Naive B cell (primary cell): Measurements from ENCODE around the gene KIT. TPM values are rescaled to one million over a fixed set of nuclear protein-coding genes. Genes with fewer than 3 reads are reported as not detected.
A peak's percentile ranks its signal among the peaks of the same experiment; 100 is the strongest.

Experiments used
- ATAC-seq, 2 donors: fragments of 150-1000 bp; cut with Tn5 transposase; 2 replicates each; pipeline ENCODE4 v1.10.0; 2021; ENCODE audit warnings: low read depth in 2 of 2, mild to moderate bottlenecking in 2 of 2, moderate library complexity in 2 of 2
- DNase-seq: peaks from one replicate; pipeline ENCODE4 v3.0.0; 2022
- H3K27ac Mint-ChIP-seq, 6 donors: one replicate each; pipeline ENCODE4 v1.8.0; 2020 to 2022; ENCODE audit warnings: mild to moderate bottlenecking in 6 of 6, mixed read lengths in 6 of 6, moderate library complexity in 5 of 6, inconsistent platforms in 2 of 6
- H3K27me3 Mint-ChIP-seq, 3 donors: one replicate each; pipeline ENCODE4 v1.8.0; 2021 to 2022; ENCODE audit warnings: mixed read lengths in 3 of 3, mild to moderate bottlenecking in 1 of 3
- H3K36me3 Mint-ChIP-seq, 2 donors: one replicate each; pipeline ENCODE4 v1.8.0; 2020 to 2022; ENCODE audit warnings: mixed read lengths in 2 of 2, inconsistent platforms in 1 of 2, mild to moderate bottlenecking in 1 of 2
- H3K4me1 Mint-ChIP-seq, 3 donors: one replicate each; pipeline ENCODE4 v1.8.0; 2020 to 2022; ENCODE audit warnings: mixed read lengths in 3 of 3, inconsistent platforms in 1 of 3, mild to moderate bottlenecking in 1 of 3, moderate library complexity in 1 of 3
- H3K4me3 Mint-ChIP-seq, 8 donors: one replicate each; pipeline ENCODE4 v1.8.0; 2020 to 2022; ENCODE audit warnings: mild to moderate bottlenecking in 8 of 8, mixed read lengths in 8 of 8, moderate library complexity in 8 of 8, inconsistent platforms in 2 of 8
- H3K9me3 Mint-ChIP-seq, 7 donors: one replicate each; pipeline ENCODE4 v1.8.0; 2020 to 2022; ENCODE audit warnings: mixed read lengths in 7 of 7, mild to moderate bottlenecking in 5 of 7, inconsistent platforms in 2 of 7, moderate library complexity in 1 of 7
- polyA plus RNA-seq, 6 donors: library from polyadenylated mRNA; unstranded; fragments of 300-500 nt; fragmentation: Illumina TruSeq; gene quantifications; one replicate each; pipeline ENCODE4 v1.2.3, GENCODE V29; 2021; ENCODE audit warnings: low read depth in 6 of 6

The KIT gene
- polyA plus RNA-seq, 6 donors from 2014 or later: 0.27 TPM; not detected in 5

DNA sequence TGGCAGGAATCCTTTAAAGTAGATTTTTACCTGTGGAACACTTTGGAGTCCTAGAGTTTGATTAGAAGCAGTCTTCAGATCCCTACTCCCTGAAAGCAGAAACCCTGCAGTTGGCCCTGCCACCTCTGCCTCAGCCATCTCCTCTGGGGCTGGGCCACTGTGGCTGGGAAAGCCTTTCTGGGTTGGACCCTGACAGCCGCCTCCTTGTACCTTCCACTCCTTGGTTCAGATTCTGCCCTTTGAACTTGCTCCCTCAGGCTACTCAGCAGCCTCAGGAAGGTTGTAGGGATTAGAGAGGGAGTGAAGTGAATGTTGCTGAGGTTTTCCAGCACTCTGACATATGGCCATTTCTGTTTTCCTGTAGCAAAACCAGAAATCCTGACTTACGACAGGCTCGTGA is 65.5 kb downstream of the KIT start:
- DNase-seq: no peak
- Mint-ChIP-seq H3K9me3 (no peaks in the 10 kb centered on the region), H3K27me3 (peaks cover 0 to 6% (median 0%) of the 10 kb centered on the region in 3 donors), H3K4me3 (no peak overlapping the region), H3K4me1 (peaks cover 9 to 19% (median 11%) of the 10 kb centered on the region in 3 donors), H3K36me3 (peaks cover 0 to 4% of the 10 kb centered on the region in 2 donors), H3K27ac (no peak overlapping the region)
- no peak for ATAC-seq

GRCh38 chr4:54723820-54724219 is 66.1 kb downstream of the KIT start:
- H3K27ac Mint-ChIP-seq: no peak overlapping the region
- peaks cover 0 to 6% (median 0%) of the 10 kb centered on the region in 3 donors for H3K27me3 Mint-ChIP-seq
- ATAC-seq (no peak), DNase-seq (no peak)
- no peak overlapping the region for H3K4me3 Mint-ChIP-seq
- no peaks in the 10 kb centered on the region for H3K9me3 Mint-ChIP-seq
- H3K4me1 Mint-ChIP-seq: peaks cover 12 to 25% (median 17%) of the 10 kb centered on the region in 3 donors
- peaks cover 0 to 4% of the 10 kb centered on the region in 2 donors for H3K36me3 Mint-ChIP-seq

GRCh38 chr4:54726907-54727306 is 69.2 kb downstream of the KIT start:
- Mint-ChIP-seq H3K27ac (peak overlapping the region in 3 of 6 donors; percentile 73 to 82 (median 76)), H3K27me3 (peaks cover 0 to 6% (median 0%) of the 10 kb centered on the region in 3 donors), H3K4me1 (peaks cover 13 to 29% (median 22%) of the 10 kb centered on the region in 3 donors), H3K4me3 (peak overlapping the region in 2 of 8 donors; percentile 32 to 40), H3K9me3 (no peaks in the 10 kb centered on the region), H3K36me3 (peaks cover 0 to 4% of the 10 kb centered on the region in 2 donors)
- DNase-seq (no peak), ATAC-seq (no peak)

DNA sequence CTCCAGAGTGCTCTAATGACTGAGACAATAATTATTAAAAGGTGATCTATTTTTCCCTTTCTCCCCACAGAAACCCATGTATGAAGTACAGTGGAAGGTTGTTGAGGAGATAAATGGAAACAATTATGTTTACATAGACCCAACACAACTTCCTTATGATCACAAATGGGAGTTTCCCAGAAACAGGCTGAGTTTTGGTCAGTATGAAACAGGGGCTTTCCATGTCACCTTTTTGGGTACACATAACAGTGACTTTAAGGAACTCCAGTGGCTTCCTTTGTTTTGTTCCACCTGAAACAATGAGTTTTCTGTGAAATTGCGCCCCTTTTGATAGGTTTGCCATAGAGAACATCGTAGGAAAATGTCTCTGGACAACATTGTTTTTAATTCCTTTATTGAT is 69.6 kb downstream of the KIT start:
- H3K4me3 Mint-ChIP-seq: peak overlapping the region in 2 of 8 donors; percentile 32 to 40
- H3K4me1 Mint-ChIP-seq: peaks cover 13 to 29% (median 22%) of the 10 kb centered on the region in 3 donors
- peaks cover 0 to 4% of the 10 kb centered on the region in 2 donors for H3K36me3 Mint-ChIP-seq
- H3K27me3 Mint-ChIP-seq: peaks cover 0 to 6% (median 0%) of the 10 kb centered on the region in 3 donors
- no peaks in the 10 kb centered on the region for H3K9me3 Mint-ChIP-seq
- peak overlapping the region in 3 of 6 donors; percentile 73 to 82 (median 76) for H3K27ac Mint-ChIP-seq
- DNase-seq (no peak), ATAC-seq (peak; percentile 75 to 90)

DNA sequence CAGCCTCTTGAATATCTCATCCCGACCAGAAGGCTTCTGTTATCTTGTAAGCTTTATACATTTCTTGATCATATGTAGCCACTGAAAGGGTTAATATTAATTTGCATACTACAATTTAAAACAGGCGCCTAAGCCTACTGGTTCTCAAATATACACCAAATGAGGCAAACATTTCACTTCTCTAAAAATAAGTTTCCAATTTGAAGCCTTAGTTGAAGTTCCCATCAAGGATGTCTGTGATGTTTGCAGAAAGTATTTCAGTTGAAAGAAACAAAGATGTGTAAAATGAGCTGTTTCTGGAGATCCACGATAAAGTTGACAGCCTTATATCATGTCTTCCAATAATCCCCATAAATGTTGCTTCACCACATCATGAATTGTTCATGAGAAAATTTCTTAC is 70.6 kb downstream of the KIT start:
- peaks cover 13 to 29% (median 22%) of the 10 kb centered on the region in 3 donors for H3K4me1 Mint-ChIP-seq
- H3K27me3 Mint-ChIP-seq: peaks cover 0 to 6% (median 0%) of the 10 kb centered on the region in 3 donors
- H3K4me3 Mint-ChIP-seq: peak overlapping the region in 1 of 8 donors; percentile 50
- no peaks in the 10 kb centered on the region for H3K9me3 Mint-ChIP-seq
- ATAC-seq (peak in 1 of 2 donors; percentile 30), DNase-seq (no peak)
- H3K27ac Mint-ChIP-seq: peak overlapping the region in 3 of 6 donors; percentile 37 to 53 (median 38)
- peaks cover 0 to 4% of the 10 kb centered on the region in 2 donors for H3K36me3 Mint-ChIP-seq

DNA sequence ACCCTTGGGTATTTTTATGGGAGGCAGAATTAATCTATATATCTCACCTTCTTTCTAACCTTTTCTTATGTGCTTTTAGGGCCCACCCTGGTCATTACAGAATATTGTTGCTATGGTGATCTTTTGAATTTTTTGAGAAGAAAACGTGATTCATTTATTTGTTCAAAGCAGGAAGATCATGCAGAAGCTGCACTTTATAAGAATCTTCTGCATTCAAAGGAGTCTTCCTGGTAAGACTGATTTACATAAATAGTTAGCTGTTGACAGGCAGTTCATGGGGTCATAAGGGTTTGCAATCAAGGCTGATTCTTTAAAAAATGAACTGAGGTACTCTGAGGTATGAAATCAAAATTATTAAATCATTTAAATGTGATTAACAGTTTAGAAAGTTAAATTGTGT is 71.5 kb downstream of the KIT start:
- Mint-ChIP-seq H3K36me3 (peaks cover 0 to 4% of the 10 kb centered on the region in 2 donors), H3K27ac (peak overlapping the region in 1 of 6 donors; percentile 39), H3K4me1 (peaks cover 13 to 29% (median 22%) of the 10 kb centered on the region in 3 donors), H3K27me3 (peaks cover 0 to 3% (median 0%) of the 10 kb centered on the region in 3 donors), H3K4me3 (no peak overlapping the region), H3K9me3 (no peaks in the 10 kb centered on the region)
- ATAC-seq (no peak), DNase-seq (no peak)

GRCh38 chr4:54730581-54730980 is 72.8 kb downstream of the KIT start:
- H3K4me1 Mint-ChIP-seq: peaks cover 13 to 29% (median 22%) of the 10 kb centered on the region in 3 donors
- H3K27ac Mint-ChIP-seq: no peak overlapping the region
- peaks cover 0 to 4% of the 10 kb centered on the region in 2 donors for H3K36me3 Mint-ChIP-seq
- no peaks in the 10 kb centered on the region for H3K27me3 Mint-ChIP-seq
- no peak overlapping the region for H3K4me3 Mint-ChIP-seq
- ATAC-seq (no peak), DNase-seq (no peak)
- no peaks in the 10 kb centered on the region for H3K9me3 Mint-ChIP-seq

GRCh38 chr4:54731552-54731951 is 73.8 kb downstream of the KIT start:
- ATAC-seq: no peak
- Mint-ChIP-seq H3K36me3 (peaks cover 0 to under 1% of the 10 kb centered on the region in 2 donors), H3K4me1 (peaks cover 10 to 27% (median 22%) of the 10 kb centered on the region in 3 donors), H3K27ac (no peak overlapping the region), H3K4me3 (no peak overlapping the region), H3K9me3 (no peaks in the 10 kb centered on the region), H3K27me3 (no peaks in the 10 kb centered on the region)
- no peak for DNase-seq

DNA sequence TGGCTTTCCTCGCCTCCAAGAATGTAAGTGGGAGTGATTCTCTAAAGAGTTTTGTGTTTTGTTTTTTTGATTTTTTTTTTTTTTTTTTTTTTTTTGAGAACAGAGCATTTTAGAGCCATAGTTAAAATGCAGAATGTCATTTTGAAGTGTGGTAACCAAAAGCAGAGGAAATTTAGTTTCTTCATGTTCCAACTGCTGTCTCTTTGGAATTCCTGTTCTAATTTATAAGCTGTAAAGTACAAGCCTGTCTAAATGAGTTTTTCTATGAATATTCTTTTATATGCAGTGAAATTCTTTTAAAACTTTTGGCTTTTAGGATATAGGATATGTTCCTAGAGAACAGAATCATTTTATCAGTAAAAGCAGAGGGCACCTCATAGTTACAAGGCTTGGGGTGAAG is 74.2 kb downstream of the KIT start:
- H3K4me1 Mint-ChIP-seq: peaks cover 8 to 24% (median 22%) of the 10 kb centered on the region in 3 donors

DNA sequence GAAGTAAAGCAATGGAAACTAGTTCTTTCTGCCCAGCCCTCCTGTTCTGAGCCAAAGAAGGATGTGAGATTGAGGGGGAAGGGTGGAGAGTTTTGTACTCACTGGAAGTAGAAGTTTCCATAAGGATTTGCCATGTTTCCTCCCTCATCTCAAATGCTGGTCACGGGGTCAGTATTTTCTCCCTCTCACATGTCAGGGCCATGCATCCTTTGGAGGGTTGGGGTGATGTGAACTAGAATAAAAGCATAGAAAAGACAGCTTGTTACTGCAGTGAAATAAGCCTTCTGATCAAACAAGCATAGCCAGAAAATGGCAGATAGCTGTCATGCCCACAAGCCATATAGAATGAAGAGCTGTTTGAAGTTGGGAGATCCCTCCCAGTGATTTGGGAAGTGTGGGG is 79.7 kb downstream of the KIT start:
- Mint-ChIP-seq H3K4me3 (no peak overlapping the region), H3K9me3 (peaks cover 0 to 4% (median 0%) of the 10 kb centered on the region in 7 donors), H3K36me3 (no peaks in the 10 kb centered on the region), H3K4me1 (peaks cover 1 to 9% (median 2%) of the 10 kb centered on the region in 3 donors), H3K27me3 (peaks cover 0 to 8% (median 0%) of the 10 kb centered on the region in 3 donors), H3K27ac (no peak overlapping the region)
- no peak for DNase-seq
- ATAC-seq: no peak

More for the DNA sequence above, 74.2 kb downstream of the KIT start:
- Mint-ChIP-seq H3K36me3 (no peaks in the 10 kb centered on the region), H3K9me3 (no peaks in the 10 kb centered on the region), H3K27ac (no peak overlapping the region), H3K27me3 (no peaks in the 10 kb centered on the region), H3K4me3 (no peak overlapping the region)
- ATAC-seq: no peak
- DNase-seq: no peak

- H3K4me1 Mint-ChIP-seq: peaks cover 6 to 14% (median 6%) of the 10 kb centered on the region in 3 donors
- ATAC-seq (no peak), DNase-seq (no peak)
- peaks cover 0 to 8% (median 5%) of the 10 kb centered on the region in 3 donors for H3K27me3 Mint-ChIP-seq
- H3K36me3 Mint-ChIP-seq: peaks cover 0 to 7% of the 10 kb centered on the region in 2 donors
- H3K27ac Mint-ChIP-seq: no peak overlapping the region
- peaks cover 0 to 12% (median 6%) of the 10 kb centered on the region in 7 donors for H3K9me3 Mint-ChIP-seq
- H3K4me3 Mint-ChIP-seq: no peak overlapping the region
Observed at GRCh38 chr4:54741202-54741601, 83.4 kb downstream of the KIT start.

- H3K27me3 Mint-ChIP-seq: peaks cover 0 to 21% (median 18%) of the 10 kb centered on the region in 3 donors
- H3K9me3 Mint-ChIP-seq: peaks cover 0 to 14% (median 7%) of the 10 kb centered on the region in 7 donors
- no peak overlapping the region for H3K4me3 Mint-ChIP-seq
- ATAC-seq: no peak
- H3K4me1 Mint-ChIP-seq: peaks cover 6% of the 10 kb centered on the region in 3 donors
- peak overlapping the region in 3 of 6 donors; percentile 4 to 53 (median 7) for H3K27ac Mint-ChIP-seq
- DNase-seq: no peak
- peaks cover 1 to 7% of the 10 kb centered on the region in 2 donors for H3K36me3 Mint-ChIP-seq
Observed at GRCh38 chr4:54742636-54743399, 85.1 kb downstream of the KIT start.

- H3K4me1 Mint-ChIP-seq: peaks cover 6% of the 10 kb centered on the region in 3 donors
- H3K4me3 Mint-ChIP-seq: no peak overlapping the region
- no peak for ATAC-seq
- peaks cover 0 to 25% (median 24%) of the 10 kb centered on the region in 3 donors for H3K27me3 Mint-ChIP-seq
- peak overlapping the region in 1 of 6 donors; percentile 62 for H3K27ac Mint-ChIP-seq
- DNase-seq: no peak
- H3K9me3 Mint-ChIP-seq: peaks cover 0 to 18% (median 11%) of the 10 kb centered on the region in 7 donors
- H3K36me3 Mint-ChIP-seq: peaks cover 7% of the 10 kb centered on the region in 2 donors
Observed at GRCh38 chr4:54743562-54743961, 85.8 kb downstream of the KIT start.

- Mint-ChIP-seq H3K36me3 (peaks cover 7% of the 10 kb centered on the region in 2 donors), H3K27ac (no peak overlapping the region), H3K4me3 (no peak overlapping the region), H3K4me1 (peaks cover 6% of the 10 kb centered on the region in 3 donors), H3K9me3 (peaks cover 0 to 18% (median 11%) of the 10 kb centered on the region in 7 donors), H3K27me3 (peaks cover 0 to 28% (median 24%) of the 10 kb centered on the region in 3 donors)
- no peak for DNase-seq
- ATAC-seq: no peak
Observed at GRCh38 chr4:54744487-54744886, 86.7 kb downstream of the KIT start.
